Loucy (cell line): ENCODE measurements around the gene STRADA.
"Not testable (repeated sequence)": the region's sequence is repeated elsewhere in the genome, so short reads cannot be mapped to it uniquely, and the experiment has no call there.

ENCODE experiments used
- CTCF ChIP-seq: fragments of 200-600 bp; sonication (generic); conservative IDR thresholded peaks from 2 replicates; pipeline ENCODE4 v1.5.1; 2014; ENCODE audit warnings: mild to moderate bottlenecking, antibody characterized with exemption, low read length
- EZH2phosphoT487 ChIP-seq: fragments of 200-600 bp; IDR thresholded peaks from 2 replicates; pipeline ENCODE4 v1.6.1; 2018; ENCODE audit warnings: antibody characterized with exemption, mild to moderate bottlenecking, moderate library complexity, borderline replicate concordance

GRCh38 chr17:63720194-63720593 lies 21.4 kb downstream of the STRADA start:
- not testable (repeated sequence) for TF ChIP-seq CTCF, EZH2phosphoT487
